ENCODE measurements around the gene MRPL50.
"Not testable (repeated sequence)": the region's sequence is repeated elsewhere in the genome, so short reads cannot be mapped to it uniquely, and the experiment has no call there.

The MRPL50 gene

GRCh38 chr9:101400120-101400519 lies 1.7 kb upstream of the MRPL50 start:
- Histone ChIP-seq H3K36me3 (ENCODE audit: control insufficient read depth in 1 of 2, insufficient read depth in 2 of 2, low read length in 2 of 2) (peaks cover 43 to 55% of the 10 kb centered on the region in 2 donors), H3K27ac (ENCODE audit: low read depth, low read length) (no peak overlapping the region), H3K4me1 (ENCODE audit: control insufficient read depth in 1 of 2, insufficient read depth in 2 of 2, low read length in 2 of 2) (peaks cover 27 to 34% of the 10 kb centered on the region in 2 donors), H3K9me3 (ENCODE audit: control insufficient read depth in 1 of 2, low read length in 2 of 2) (peaks cover 0 to 22% of the 10 kb centered on the region in 2 donors), H3K4me3 (ENCODE audit: low read depth in 1 of 2, low read length in 2 of 2) (peak overlapping the region; percentile 68 to 77), H3K9ac (ENCODE audit: low read depth in 1 of 2, low read length in 2 of 2) (peak overlapping the region in 1 of 2 donors; percentile 77), H3K27me3 (ENCODE audit: control insufficient read depth in 1 of 2, insufficient read depth in 2 of 2, low read length in 2 of 2) (no peaks in the 10 kb centered on the region)

- H3K27ac ChIP-seq (ENCODE audit: low read depth, low read length), result no peak overlapping the region
- H3K9me3 ChIP-seq (ENCODE audit: control insufficient read depth in 1 of 2, low read length in 2 of 2), result peaks cover 0 to 17% of the 10 kb centered on the region in 2 donors
- no peaks in the 10 kb centered on the region for H3K27me3 ChIP-seq (ENCODE audit: control insufficient read depth in 1 of 2, insufficient read depth in 2 of 2, low read length in 2 of 2)
- H3K9ac ChIP-seq (ENCODE audit: low read depth in 1 of 2, low read length in 2 of 2), result peak overlapping the region; percentile 77 to 89
- H3K4me3 ChIP-seq (ENCODE audit: low read depth in 1 of 2, low read length in 2 of 2), result peak overlapping the region; percentile 68 to 77
- peaks cover 27 to 34% of the 10 kb centered on the region in 2 donors for H3K4me1 ChIP-seq (ENCODE audit: control insufficient read depth in 1 of 2, insufficient read depth in 2 of 2, low read length in 2 of 2)
- peaks cover 38 to 50% of the 10 kb centered on the region in 2 donors for H3K36me3 ChIP-seq (ENCODE audit: control insufficient read depth in 1 of 2, insufficient read depth in 2 of 2, low read length in 2 of 2)
Measured at GRCh38 chr9:101399643-101399970, 1.2 kb upstream of the MRPL50 start.

GRCh38 chr9:101398930-101399642 lies 668 bp upstream of the MRPL50 start:
- H3K27me3 ChIP-seq (ENCODE audit: control insufficient read depth in 1 of 2, insufficient read depth in 2 of 2, low read length in 2 of 2), result no peaks in the 10 kb centered on the region
- peak overlapping the region; percentile 58 for H3K27ac ChIP-seq (ENCODE audit: low read depth, low read length)
- peaks cover 34 to 45% of the 10 kb centered on the region in 2 donors for H3K36me3 ChIP-seq (ENCODE audit: control insufficient read depth in 1 of 2, insufficient read depth in 2 of 2, low read length in 2 of 2)
- peak overlapping the region; percentile 68 to 77 for H3K4me3 ChIP-seq (ENCODE audit: low read depth in 1 of 2, low read length in 2 of 2)
- peaks cover 27 to 34% of the 10 kb centered on the region in 2 donors for H3K4me1 ChIP-seq (ENCODE audit: control insufficient read depth in 1 of 2, insufficient read depth in 2 of 2, low read length in 2 of 2)
- peak overlapping the region; percentile 77 to 89 for H3K9ac ChIP-seq (ENCODE audit: low read depth in 1 of 2, low read length in 2 of 2)
- peaks cover 0 to 15% of the 10 kb centered on the region in 2 donors for H3K9me3 ChIP-seq (ENCODE audit: control insufficient read depth in 1 of 2, low read length in 2 of 2)

- H3K27ac ChIP-seq (ENCODE audit: low read depth, low read length), result peak overlapping the region; percentile 69
- peak overlapping the region; percentile 93 to 96 for H3K9ac ChIP-seq (ENCODE audit: low read depth in 1 of 2, low read length in 2 of 2)
- no peaks in the 10 kb centered on the region for H3K27me3 ChIP-seq (ENCODE audit: control insufficient read depth in 1 of 2, insufficient read depth in 2 of 2, low read length in 2 of 2)
- peaks cover 0 to 10% of the 10 kb centered on the region in 2 donors for H3K9me3 ChIP-seq (ENCODE audit: control insufficient read depth in 1 of 2, low read length in 2 of 2)
- H3K4me3 ChIP-seq (ENCODE audit: low read depth in 1 of 2, low read length in 2 of 2), result peak overlapping the region; percentile 94 to 96
- H3K36me3 ChIP-seq (ENCODE audit: control insufficient read depth in 1 of 2, insufficient read depth in 2 of 2, low read length in 2 of 2), result peaks cover 20 to 31% of the 10 kb centered on the region in 2 donors
- peaks cover 27 to 34% of the 10 kb centered on the region in 2 donors for H3K4me1 ChIP-seq (ENCODE audit: control insufficient read depth in 1 of 2, insufficient read depth in 2 of 2, low read length in 2 of 2)
Measured at GRCh38 chr9:101397746-101398067, 711 bp downstream of the MRPL50 start.

GRCh38 chr9:101394687-101395086 lies 3.7 kb downstream of the MRPL50 start:
- H3K27me3 ChIP-seq (ENCODE audit: control insufficient read depth in 1 of 2, insufficient read depth in 2 of 2, low read length in 2 of 2), result no peaks in the 10 kb centered on the region
- no peak overlapping the region for H3K27ac ChIP-seq (ENCODE audit: low read depth, low read length)
- H3K9ac ChIP-seq (ENCODE audit: low read depth in 1 of 2, low read length in 2 of 2), result no peak overlapping the region
- no peak overlapping the region for H3K4me3 ChIP-seq (ENCODE audit: low read depth in 1 of 2, low read length in 2 of 2)
- peaks cover 0 to 9% of the 10 kb centered on the region in 2 donors for H3K9me3 ChIP-seq (ENCODE audit: control insufficient read depth in 1 of 2, low read length in 2 of 2)
- peaks cover 5 to 15% of the 10 kb centered on the region in 2 donors for H3K36me3 ChIP-seq (ENCODE audit: control insufficient read depth in 1 of 2, insufficient read depth in 2 of 2, low read length in 2 of 2)
- H3K4me1 ChIP-seq (ENCODE audit: control insufficient read depth in 1 of 2, insufficient read depth in 2 of 2, low read length in 2 of 2), result peaks cover 14 to 19% of the 10 kb centered on the region in 2 donors

GRCh38 chr9:101393135-101393534 lies 5.3 kb downstream of the MRPL50 start:
- Histone ChIP-seq H3K9me3 (ENCODE audit: control insufficient read depth in 1 of 2, low read length in 2 of 2) (peaks cover 0 to 9% of the 10 kb centered on the region in 2 donors), H3K27ac (ENCODE audit: low read depth, low read length) (no peak overlapping the region), H3K4me3 (ENCODE audit: low read depth in 1 of 2, low read length in 2 of 2) (no peak overlapping the region), H3K36me3 (ENCODE audit: control insufficient read depth in 1 of 2, insufficient read depth in 2 of 2, low read length in 2 of 2) (peaks cover 8 to 29% of the 10 kb centered on the region in 2 donors), H3K27me3 (ENCODE audit: control insufficient read depth in 1 of 2, insufficient read depth in 2 of 2, low read length in 2 of 2) (no peaks in the 10 kb centered on the region), H3K9ac (ENCODE audit: low read depth in 1 of 2, low read length in 2 of 2) (no peak overlapping the region), H3K4me1 (ENCODE audit: control insufficient read depth in 1 of 2, insufficient read depth in 2 of 2, low read length in 2 of 2) (peaks cover 10 to 15% of the 10 kb centered on the region in 2 donors)

GRCh38 chr9:101388507-101388993 lies 9.9 kb downstream of the MRPL50 start:
- H3K4me1 ChIP-seq (ENCODE audit: control insufficient read depth in 1 of 2, insufficient read depth in 2 of 2, low read length in 2 of 2), result no peaks in the 10 kb centered on the region
- H3K27me3 ChIP-seq (ENCODE audit: control insufficient read depth in 1 of 2, insufficient read depth in 2 of 2, low read length in 2 of 2), result no peaks in the 10 kb centered on the region
- peaks cover 8 to 27% of the 10 kb centered on the region in 2 donors for H3K36me3 ChIP-seq (ENCODE audit: control insufficient read depth in 1 of 2, insufficient read depth in 2 of 2, low read length in 2 of 2)
- H3K27ac ChIP-seq (ENCODE audit: low read depth, low read length), result no peak overlapping the region
- H3K9me3 ChIP-seq (ENCODE audit: control insufficient read depth in 1 of 2, low read length in 2 of 2), result peaks cover 5 to 17% of the 10 kb centered on the region in 2 donors
- H3K4me3 ChIP-seq (ENCODE audit: low read depth in 1 of 2, low read length in 2 of 2), result no peak overlapping the region
- H3K9ac ChIP-seq (ENCODE audit: low read depth in 1 of 2, low read length in 2 of 2), result no peak overlapping the region

- H3K27me3 ChIP-seq (ENCODE audit: control insufficient read depth in 1 of 2, insufficient read depth in 2 of 2, low read length in 2 of 2), result no peaks in the 10 kb centered on the region
- no peak overlapping the region for H3K27ac ChIP-seq (ENCODE audit: low read depth, low read length)
- H3K9ac ChIP-seq (ENCODE audit: low read depth in 1 of 2, low read length in 2 of 2), result no peak overlapping the region
- H3K4me1 ChIP-seq (ENCODE audit: control insufficient read depth in 1 of 2, insufficient read depth in 2 of 2, low read length in 2 of 2), result no peaks in the 10 kb centered on the region
- H3K4me3 ChIP-seq (ENCODE audit: low read depth in 1 of 2, low read length in 2 of 2), result no peak overlapping the region
- H3K9me3 ChIP-seq (ENCODE audit: control insufficient read depth in 1 of 2, low read length in 2 of 2), result peaks cover 5 to 11% of the 10 kb centered on the region in 2 donors
- peaks cover 8 to 27% of the 10 kb centered on the region in 2 donors for H3K36me3 ChIP-seq (ENCODE audit: control insufficient read depth in 1 of 2, insufficient read depth in 2 of 2, low read length in 2 of 2)
Measured at GRCh38 chr9:101387871-101388506, 10.4 kb downstream of the MRPL50 start.

GRCh38 chr9:101384873-101385536 lies 13.4 kb downstream of the MRPL50 start, which contains the start of gene BAAT:
Gene BAAT (minus strand): TSS chr9:101385006. CDS start chr9:101371404, 13,602 bp downstream.
- peaks cover 4 to 17% of the 10 kb centered on the region in 2 donors for H3K36me3 ChIP-seq (ENCODE audit: control insufficient read depth in 1 of 2, insufficient read depth in 2 of 2, low read length in 2 of 2)
- H3K27ac ChIP-seq (ENCODE audit: low read depth, low read length); H3K4me1 ChIP-seq (ENCODE audit: control insufficient read depth in 1 of 2, insufficient read depth in 2 of 2, low read length in 2 of 2); H3K9me3 ChIP-seq (ENCODE audit: control insufficient read depth in 1 of 2, low read length in 2 of 2); H3K9ac ChIP-seq (ENCODE audit: low read depth in 1 of 2, low read length in 2 of 2); H3K27me3 ChIP-seq (ENCODE audit: control insufficient read depth in 1 of 2, insufficient read depth in 2 of 2, low read length in 2 of 2); H3K4me3 ChIP-seq (ENCODE audit: low read depth in 1 of 2, low read length in 2 of 2): not testable (repeated sequence)

- H3K4me3 ChIP-seq (ENCODE audit: low read depth in 1 of 2, low read length in 2 of 2), result no peak overlapping the region
Measured at GRCh38 chr9:101383361-101383760, 15.1 kb downstream of the MRPL50 start.

More at GRCh38 chr9:101383361-101383760, 15.1 kb downstream of the MRPL50 start:
- Histone ChIP-seq H3K36me3 (ENCODE audit: control insufficient read depth in 1 of 2, insufficient read depth in 2 of 2, low read length in 2 of 2) (peaks cover 0 to 3% of the 10 kb centered on the region in 2 donors), H3K4me1 (ENCODE audit: control insufficient read depth in 1 of 2, insufficient read depth in 2 of 2, low read length in 2 of 2) (no peaks in the 10 kb centered on the region), H3K27me3 (ENCODE audit: control insufficient read depth in 1 of 2, insufficient read depth in 2 of 2, low read length in 2 of 2) (no peaks in the 10 kb centered on the region), H3K9me3 (ENCODE audit: control insufficient read depth in 1 of 2, low read length in 2 of 2) (peaks cover 5 to 9% of the 10 kb centered on the region in 2 donors), H3K9ac (ENCODE audit: low read depth in 1 of 2, low read length in 2 of 2) (no peak overlapping the region), H3K27ac (ENCODE audit: low read depth, low read length) (no peak overlapping the region)
